NCI-H1436 treated with DMSO at 0.1 percent for 48 hours (cell line): ENCODE data around the gene XAB2.
A peak's percentile ranks its signal among the peaks of the same experiment; 100 is the strongest.

ENCODE experiments used
- DNase-seq: peaks from one replicate; lab custom pipeline; 2025; lab: John Stamatoyannopoulos, UW

Gene XAB2

GRCh38 chr19:7629347-7630054, at the start of gene XAB2, which contains the start of gene PET100:
XAB2 (minus strand) TSS chr19:7629545; CDS start chr19:7629527, 18 bp downstream.
PET100 (plus strand) TSS chr19:7629793; CDS start chr19:7629834, 41 bp downstream.
- DNase-seq: peak; percentile 94

- no peak for DNase-seq
These were observed 48.4 kb upstream of the XAB2 start for GRCh38 chr19:7677669-7678311.

- no peak for DNase-seq
These were observed 47.5 kb upstream of the XAB2 start, which contains the start of gene MCEMP1 for GRCh38 chr19:7676854-7677253. MCEMP1 (plus strand) TSS chr19:7677090; CDS start chr19:7677121, 31 bp downstream.

GRCh38 chr19:7676376-7676775, 47.0 kb upstream of the XAB2 start:
- no peak for DNase-seq

- DNase-seq: no peak
These were observed 45.0 kb upstream of the XAB2 start for GRCh38 chr19:7674010-7675005.

- DNase-seq: no peak
These were observed 43.2 kb upstream of the XAB2 start for GRCh38 chr19:7672522-7672921.

- no peak for DNase-seq
These were observed 41.4 kb upstream of the XAB2 start for GRCh38 chr19:7670790-7671189.

- no peak for DNase-seq
These were observed 40.9 kb upstream of the XAB2 start for GRCh38 chr19:7670150-7670783.

- DNase-seq: no peak
These were observed 40.3 kb upstream of the XAB2 start for GRCh38 chr19:7669641-7670040.

GRCh38 chr19:7668842-7669241, 39.5 kb upstream of the XAB2 start, which contains the start of gene RETN:
RETN (plus strand) TSS chr19:7669049; CDS start chr19:7669327, 278 bp downstream.
- no peak for DNase-seq

- no peak for DNase-seq
These were observed 35.7 kb upstream of the XAB2 start for GRCh38 chr19:7665076-7665475.

- DNase-seq: no peak
These were observed 34.4 kb upstream of the XAB2 start for GRCh38 chr19:7663706-7664105.

- DNase-seq: no peak
These were observed 33.3 kb upstream of the XAB2 start for GRCh38 chr19:7662657-7663056.

- DNase-seq: no peak
These were observed 32.6 kb upstream of the XAB2 start for GRCh38 chr19:7661744-7662538.

GRCh38 chr19:7658219-7658686, 28.9 kb upstream of the XAB2 start:
- no peak for DNase-seq

- no peak for DNase-seq
These were observed 27.9 kb upstream of the XAB2 start for GRCh38 chr19:7657131-7657751.

GRCh38 chr19:7655581-7655980, 26.2 kb upstream of the XAB2 start:
- DNase-seq: no peak

GRCh38 chr19:7654401-7654800, 25.1 kb upstream of the XAB2 start:
- no peak for DNase-seq

GRCh38 chr19:7652061-7652641, 22.8 kb upstream of the XAB2 start:
- peak; percentile 35 for DNase-seq

- no peak for DNase-seq
These were observed 20.8 kb upstream of the XAB2 start for GRCh38 chr19:7650148-7650547.
